Sigmoid colon (tissue), 7 donors: ENCODE results near the gene RACGAP1. TPM values are rescaled to one million over a fixed set of nuclear protein-coding genes. Genes with fewer than 3 reads are reported as not detected.
A peak's percentile ranks its signal among the peaks of the same experiment; 100 is the strongest.

Experiments
- DNase-seq: peaks from one replicate; pipeline ENCODE4 v3.0.0-alpha.2; 2019
- H3K27ac ChIP-seq, 4 donors: fragments of 200-600 bp; sonication (generic); one replicate each; pipeline ENCODE4 v1.5.1; 2016 to 2019; ENCODE audit warnings: mild to moderate bottlenecking in 1 of 4
- H3K27me3 ChIP-seq, 3 donors: fragments of 200-600 bp; sonication (generic); one replicate each; pipeline ENCODE4 v1.5.1; 2019; ENCODE audit warnings: mild to moderate bottlenecking in 1 of 3
- H3K36me3 ChIP-seq, 4 donors: fragments of 200-600 bp; sonication (generic); one replicate each; pipeline ENCODE4 v1.5.1; 2016 to 2019
- H3K4me1 ChIP-seq, 4 donors: fragments of 200-600 bp; sonication (generic); one replicate each; pipeline ENCODE4 v1.5.1; 2017 to 2019
- H3K4me3 ChIP-seq, 4 donors: fragments of 200-600 bp; sonication (generic); one replicate each; pipeline ENCODE4 v1.5.1; 2017 to 2019; ENCODE audit warnings: mild to moderate bottlenecking in 2 of 4, moderate library complexity in 1 of 4
- H3K9me3 ChIP-seq, 4 donors: fragments of 200-600 bp in 3 of 4; sonication (generic) in 3 of 4; one replicate each; pipeline versions ENCODE4 v1.5.1 to v1.6.1; 2013 to 2019
- EP300 ChIP-seq, 4 donors: sonication (generic); formaldehyde crosslinking; IDR thresholded peaks; one replicate each; pipeline ENCODE4 v1.6.1; 2017; ENCODE audit warnings: antibody characterized with exemption in 4 of 4
- POLR2A ChIP-seq, 2 donors: fragments of 450-650 bp; IDR thresholded peaks; one replicate each; pipeline ENCODE4 v1.6.1; 2016; ENCODE audit warnings: antibody characterized with exemption in 2 of 2, mild to moderate bottlenecking in 2 of 2, moderate library complexity in 2 of 2
- POLR2AphosphoS5 ChIP-seq, 4 donors: sonication (generic); formaldehyde crosslinking; IDR thresholded peaks; one replicate each; pipeline ENCODE4 v1.6.1; 2017; ENCODE audit warnings: antibody characterized with exemption in 4 of 4
- WGBS, 2 donors: extraction: QIAGEN DNeasy Blood & Tissue Kit; methylation state at CpG; one replicate each; pipeline ENCODE4 v1.1.7; 2013; 5-methylcytosine and 5-hydroxymethylcytosine counted together
- intact Hi-C: fragments of 100-400 bp; cut with DNase I; formaldehyde crosslinking; loops from one replicate; pipeline ENCODE4 v1.15.1; 2023
- polyA plus RNA-seq, 3 donors: library from polyadenylated mRNA; stranded (reverse); fragments of 200-250 nt; gene quantifications; one replicate each; pipeline ENCODE4 v1.2.3, GENCODE V29; 2013
- total RNA-seq, 4 donors: library from RNA; depleted of rRNA; stranded (reverse); fragments of >200 nt; gene quantifications; one replicate each; pipeline ENCODE4 v1.1.0, GENCODE V29; 2016
- TF ChIP-seq, protein P1 (sequence below), 4 experiments: fragments of 450-650 bp in 3 of 4; fragments of 200-600 bp in 1 of 4; IDR thresholded peaks; one replicate each; pipeline ENCODE4 v1.5.1; 2016 to 2019; ENCODE audit warnings: antibody characterized with exemption in 4 of 4, mild to moderate bottlenecking in 3 of 4, moderate library complexity in 2 of 4
- donor health status: healthy with polysubstance abuse.
- donor health status: Bipolar disorder and iron deficiency.
- donor health status: healthy.

RACGAP1 gene
- total and polyA plus RNA-seq, 7 donors, result 4.8 to 42.6 (median 22.5) TPM

DNA sequence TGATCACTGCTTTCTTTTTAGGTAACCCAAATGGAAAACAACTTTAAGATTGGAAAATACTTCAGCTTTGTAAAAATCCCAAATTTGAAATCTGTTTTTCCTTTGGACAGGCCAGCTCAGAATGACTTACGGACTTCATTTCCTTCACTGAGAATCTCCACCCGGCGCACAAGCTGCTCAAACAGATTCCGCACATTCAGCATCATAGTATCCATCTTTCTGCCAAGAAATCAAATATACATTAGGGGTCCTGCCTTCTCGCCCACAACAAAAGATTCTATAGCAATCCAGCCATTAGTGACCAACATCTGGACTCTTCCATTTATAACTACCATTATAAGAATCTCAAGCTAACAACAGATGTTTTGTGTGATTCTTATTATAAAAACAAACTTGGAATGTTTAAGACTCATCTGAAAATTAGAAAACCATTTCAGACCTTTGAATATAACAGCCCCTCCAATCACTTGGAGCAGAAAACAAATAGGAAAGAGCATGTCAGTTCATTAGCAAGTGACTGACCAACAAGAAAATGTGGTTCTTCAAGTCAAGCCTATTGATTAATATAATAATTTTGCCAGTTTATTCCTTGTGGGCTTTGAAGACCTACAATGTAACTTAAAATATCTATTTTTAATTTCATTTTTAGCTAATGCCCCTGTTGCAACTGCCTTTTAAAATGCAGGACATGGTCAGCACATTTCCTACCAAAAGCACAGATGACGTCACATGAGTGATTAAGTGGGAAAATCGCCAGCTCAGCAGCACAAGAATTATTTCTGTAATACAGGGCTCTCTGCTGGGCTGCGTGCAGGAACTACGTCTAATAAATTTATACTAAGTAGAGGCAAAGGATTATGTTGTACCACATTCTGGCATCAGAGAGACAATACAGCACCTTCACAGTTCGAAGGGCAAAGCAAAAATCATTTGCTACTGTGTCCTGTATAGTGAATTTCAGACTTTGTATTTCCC lies 8.5 kb downstream of the RACGAP1 start:
- no peaks in the 10 kb centered on the region for H3K27me3 ChIP-seq

DNA sequence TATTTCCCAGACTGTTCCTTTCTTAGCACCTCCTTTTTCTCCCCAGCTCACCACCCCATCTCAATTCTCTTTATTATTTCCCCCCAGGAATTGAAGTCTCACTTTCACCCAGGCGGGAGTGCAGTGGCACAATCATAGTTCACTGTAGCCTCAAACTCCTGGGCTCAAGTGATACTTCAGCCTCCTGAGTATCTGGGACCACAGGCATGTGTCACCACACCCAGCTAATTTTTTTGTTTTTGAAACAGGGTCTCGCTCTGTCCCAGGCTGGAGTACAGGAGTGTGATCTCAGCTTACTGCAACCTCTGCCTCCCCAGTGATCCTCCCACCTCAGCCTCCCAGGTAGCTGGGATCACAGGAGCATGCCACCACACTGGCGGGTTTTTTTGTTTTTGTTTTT lies 11.0 kb downstream of the RACGAP1 start:
- DNase-seq, result no peak
- Histone ChIP-seq H3K9me3 (no peaks in the 10 kb centered on the region), H3K4me3 (no peak overlapping the region), H3K27me3 (no peaks in the 10 kb centered on the region), H3K27ac (no peak overlapping the region), H3K4me1 (peaks cover 0 to 19% (median 17%) of the 10 kb centered on the region in 4 donors), H3K36me3 (peaks cover 0 to 13% (median 0%) of the 10 kb centered on the region in 4 donors)
- TF ChIP-seq POLR2AphosphoS5 (IDR thresholded peaks at IDR 0.05), result no peak
- TF ChIP-seq EP300 (IDR thresholded peaks at IDR 0.05), result no peak
- TF ChIP-seq, protein P1, sequence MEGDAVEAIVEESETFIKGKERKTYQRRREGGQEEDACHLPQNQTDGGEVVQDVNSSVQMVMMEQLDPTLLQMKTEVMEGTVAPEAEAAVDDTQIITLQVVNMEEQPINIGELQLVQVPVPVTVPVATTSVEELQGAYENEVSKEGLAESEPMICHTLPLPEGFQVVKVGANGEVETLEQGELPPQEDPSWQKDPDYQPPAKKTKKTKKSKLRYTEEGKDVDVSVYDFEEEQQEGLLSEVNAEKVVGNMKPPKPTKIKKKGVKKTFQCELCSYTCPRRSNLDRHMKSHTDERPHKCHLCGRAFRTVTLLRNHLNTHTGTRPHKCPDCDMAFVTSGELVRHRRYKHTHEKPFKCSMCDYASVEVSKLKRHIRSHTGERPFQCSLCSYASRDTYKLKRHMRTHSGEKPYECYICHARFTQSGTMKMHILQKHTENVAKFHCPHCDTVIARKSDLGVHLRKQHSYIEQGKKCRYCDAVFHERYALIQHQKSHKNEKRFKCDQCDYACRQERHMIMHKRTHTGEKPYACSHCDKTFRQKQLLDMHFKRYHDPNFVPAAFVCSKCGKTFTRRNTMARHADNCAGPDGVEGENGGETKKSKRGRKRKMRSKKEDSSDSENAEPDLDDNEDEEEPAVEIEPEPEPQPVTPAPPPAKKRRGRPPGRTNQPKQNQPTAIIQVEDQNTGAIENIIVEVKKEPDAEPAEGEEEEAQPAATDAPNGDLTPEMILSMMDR (IDR thresholded peaks at IDR 0.05), result no peak
- TF ChIP-seq POLR2A (IDR thresholded peaks at IDR 0.05), result no peak
- intact Hi-C loops, result no loop called here
- 93 to 96% methylated on average over 3 of the region's 3 CpGs for WGBS, 2 donors

More for the DNA sequence above, 8.5 kb downstream of the RACGAP1 start:
- 72 to 85% methylated on average over 10 of the region's 10 CpGs for WGBS, 2 donors
- Histone ChIP-seq H3K4me3 (no peak overlapping the region), H3K27ac (peak overlapping the region; percentile 61 to 68 (median 64)), H3K9me3 (no peaks in the 10 kb centered on the region), H3K36me3 (peaks cover 0 to 13% (median 0%) of the 10 kb centered on the region in 4 donors), H3K4me1 (peaks cover 0 to 30% (median 21%) of the 10 kb centered on the region in 4 donors)
- DNase-seq, result peak; percentile 92
- intact Hi-C loops, result no loop called here
- TF ChIP-seq POLR2AphosphoS5 (IDR thresholded peaks at IDR 0.05), result peak in 3 of 4 donors; percentile 28 to 47 (median 30)
- TF ChIP-seq, protein P1 (IDR thresholded peaks at IDR 0.05), result no peak

DNA sequence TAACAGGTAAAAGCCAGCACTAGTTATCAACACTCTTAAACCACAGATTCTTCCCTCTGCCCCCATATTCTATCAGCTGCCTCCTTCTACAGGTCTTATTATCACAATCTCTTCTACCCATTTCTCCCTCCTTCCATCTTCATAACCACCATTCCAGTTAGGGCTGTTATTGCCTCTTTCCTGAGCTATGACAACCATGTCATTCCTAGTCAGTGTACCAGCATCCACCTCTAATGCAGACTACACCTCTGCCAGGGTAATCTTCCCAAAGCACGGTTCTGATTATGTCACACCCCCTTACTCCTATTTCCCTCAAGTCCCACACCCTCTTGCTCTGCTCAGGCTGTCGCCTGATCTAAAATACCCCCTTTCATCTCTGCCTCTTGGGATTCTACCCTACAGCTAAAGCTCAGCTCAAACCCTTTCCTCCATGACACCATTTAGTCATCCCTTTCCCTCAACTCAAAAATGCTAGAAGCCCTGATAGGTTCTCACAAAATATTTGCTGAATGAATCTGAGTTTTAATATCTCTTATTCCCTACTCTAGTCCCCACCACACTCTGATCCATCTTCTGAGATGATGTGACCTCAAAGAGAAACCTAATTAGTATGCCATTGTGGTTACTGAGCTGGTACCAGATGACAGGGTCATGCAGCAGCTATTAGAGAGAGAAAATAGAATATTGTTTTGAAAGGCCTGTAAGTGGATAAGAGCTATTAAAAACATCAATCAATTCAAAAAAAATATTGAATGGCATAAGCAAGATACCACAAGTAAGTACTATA lies 11.7 kb downstream of the RACGAP1 start:
- no peak overlapping the region for H3K27ac ChIP-seq
- no peak for DNase-seq
- H3K9me3 ChIP-seq, result no peaks in the 10 kb centered on the region
- peaks cover 0 to 19% (median 17%) of the 10 kb centered on the region in 4 donors for H3K4me1 ChIP-seq
- TF ChIP-seq POLR2AphosphoS5 (IDR thresholded peaks at IDR 0.05), result no peak
- no peak for TF ChIP-seq POLR2A (IDR thresholded peaks at IDR 0.05)
- TF ChIP-seq EP300 (IDR thresholded peaks at IDR 0.05), result no peak
- TF ChIP-seq, protein P1 (IDR thresholded peaks at IDR 0.05), result no peak
- 79 to 88% methylated on average over 2 of the region's 2 CpGs for WGBS, 2 donors
- peaks cover 0 to 13% (median 0%) of the 10 kb centered on the region in 4 donors for H3K36me3 ChIP-seq
- intact Hi-C loops, result no loop called here
- no peaks in the 10 kb centered on the region for H3K27me3 ChIP-seq
- no peak overlapping the region for H3K4me3 ChIP-seq

DNA sequence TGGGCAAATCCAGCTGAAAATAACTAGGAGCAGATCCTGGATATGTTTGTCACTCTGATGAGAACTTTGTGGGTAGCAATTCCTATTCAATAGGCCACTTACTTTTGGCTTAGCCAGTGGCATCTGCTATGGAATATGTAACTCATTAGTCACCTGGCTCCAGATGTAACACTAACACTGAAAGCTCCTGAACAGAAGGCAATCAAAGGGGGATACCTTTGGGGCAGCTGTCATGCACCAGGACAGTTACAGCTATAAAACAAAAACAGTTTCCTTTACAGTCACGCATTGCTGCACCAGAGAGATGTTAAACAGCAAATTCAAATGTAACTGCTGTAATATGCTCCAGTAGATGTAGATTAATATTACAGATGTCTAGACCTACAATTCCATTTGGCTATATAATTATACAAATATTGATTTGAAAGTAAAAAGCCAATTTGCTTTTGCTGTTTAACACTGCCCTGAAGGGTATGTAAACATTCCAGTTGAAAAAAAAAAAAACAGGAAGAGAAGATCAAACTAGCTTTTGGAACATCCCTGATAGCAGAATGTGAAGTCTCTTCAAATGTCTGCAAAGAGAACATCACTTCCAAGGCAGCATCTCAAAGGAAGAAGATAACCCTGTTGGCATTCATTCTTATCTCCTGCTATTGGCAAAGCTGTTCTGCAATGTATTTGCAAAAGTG lies 18.4 kb downstream of the RACGAP1 start:
- no peak for DNase-seq
- Histone ChIP-seq H3K4me1 (peaks cover 0 to 59% (median 39%) of the 10 kb centered on the region in 4 donors), H3K27ac (peak overlapping the region in 3 of 4 donors; percentile 71 to 79 (median 73)), H3K27me3 (no peaks in the 10 kb centered on the region), H3K36me3 (no peaks in the 10 kb centered on the region), H3K4me3 (no peak overlapping the region), H3K9me3 (no peaks in the 10 kb centered on the region)
- 35 to 64% methylated on average over 1 of the region's 1 CpG for WGBS, 2 donors
- TF ChIP-seq POLR2AphosphoS5 (IDR thresholded peaks at IDR 0.05) (no peak), POLR2A (IDR thresholded peaks at IDR 0.05) (no peak), EP300 (IDR thresholded peaks at IDR 0.05) (no peak)
- TF ChIP-seq, protein P1 (IDR thresholded peaks at IDR 0.05), result no peak
- intact Hi-C loops, result no loop called here
